Neuronal stem cell (in vitro differentiated cells): ENCODE results near the gene BMP8A.

Experiments used
- DNase-seq: peaks from one replicate; pipeline ENCODE4 v3.0.0-alpha.2; 2013; ENCODE audit warnings: low spot score
- H2AFZ ChIP-seq: one replicate; pipeline ENCODE4 v1.6.1; 2013; ENCODE audit warnings: mild to moderate bottlenecking, low read length, inconsistent platforms
- H2AK5ac ChIP-seq: 2 replicates; pipeline ENCODE4 v1.6.1; 2013; ENCODE audit warnings: low read depth, mild to moderate bottlenecking, inconsistent platforms, low read length, moderate library complexity, mixed read lengths
- H2BK120ac ChIP-seq: 2 replicates; pipeline ENCODE4 v1.6.1; 2013; ENCODE audit warnings: low read depth, mild to moderate bottlenecking, inconsistent platforms, low read length, moderate library complexity, mixed read lengths
- H2BK12ac ChIP-seq: one replicate; pipeline ENCODE4 v1.6.1; 2013; ENCODE audit warnings: low read length, inconsistent platforms
- H2BK15ac ChIP-seq: 2 replicates; pipeline ENCODE4 v1.6.1; 2013; ENCODE audit warnings: mild to moderate bottlenecking, low read length, inconsistent platforms, mixed read lengths
- H2BK5ac ChIP-seq: one replicate; pipeline ENCODE4 v1.6.1; 2013; ENCODE audit warnings: inconsistent platforms, mild to moderate bottlenecking, low read length, moderate library complexity
- H3K14ac ChIP-seq: one replicate; pipeline ENCODE4 v1.6.1; 2013; ENCODE audit warnings: low read length, inconsistent platforms
- H3K18ac ChIP-seq: 2 replicates; pipeline ENCODE4 v1.6.1; 2013; ENCODE audit warnings: low read length, inconsistent platforms
- H3K23ac ChIP-seq: 2 replicates; pipeline ENCODE4 v1.6.1; 2013; ENCODE audit warnings: low read depth, mild to moderate bottlenecking, mixed read lengths, low read length, inconsistent platforms; ENCODE audit not compliant: poor library complexity
- H3K27ac ChIP-seq: replicated peaks from 3 replicates; pipeline ENCODE4 v1.5.1; 2013; ENCODE audit warnings: low read length, inconsistent platforms
- H3K27me3 ChIP-seq, 3 experiments: 2 replicates each; pipeline ENCODE4 v1.6.1; 2013; ENCODE audit warnings: low read length in 3 of 3, mild to moderate bottlenecking in 2 of 3, inconsistent platforms in 1 of 3, low read depth in 1 of 3, mixed read lengths in 1 of 3, moderate library complexity in 1 of 3; ENCODE audit not compliant: control insufficient read depth in 3 of 3, insufficient read depth in 3 of 3
- H3K36me3 ChIP-seq, 2 donors: replicated peaks in 1 of 2; 2 replicates each; pipeline ENCODE4 v1.6.1; 2013; ENCODE audit warnings: low read length in 2 of 2; ENCODE audit not compliant: control insufficient read depth in 2 of 2, insufficient read depth in 2 of 2
- H3K4ac ChIP-seq: 2 replicates; pipeline ENCODE4 v1.6.1; 2013; ENCODE audit warnings: inconsistent platforms, mild to moderate bottlenecking, low read length, moderate library complexity
- H3K4me1 ChIP-seq, 2 donors: 1 replicate in 1 of 2; 2 replicates in 1 of 2; pipeline ENCODE4 v1.6.1; 2013; ENCODE audit warnings: low read length in 2 of 2, low read depth in 1 of 2; ENCODE audit not compliant: control insufficient read depth in 2 of 2, insufficient read depth in 1 of 2
- H3K4me2 ChIP-seq: one replicate; pipeline ENCODE4 v1.6.1; 2013; ENCODE audit warnings: mild to moderate bottlenecking, low read length, inconsistent platforms; ENCODE audit not compliant: insufficient read depth, poor library complexity, severe bottlenecking
- H3K4me3 ChIP-seq, 2 donors: 2 replicates each; pipeline ENCODE4 v1.5.1; 2013; ENCODE audit warnings: low read length in 2 of 2, mild to moderate bottlenecking in 2 of 2, inconsistent platforms in 1 of 2, moderate library complexity in 1 of 2
- H3K79me1 ChIP-seq: one replicate; pipeline ENCODE4 v1.6.1; 2013; ENCODE audit warnings: low read depth, mild to moderate bottlenecking, inconsistent platforms, low read length, moderate library complexity
- H3K9ac ChIP-seq: one replicate; pipeline ENCODE4 v1.6.1; 2013; ENCODE audit warnings: mild to moderate bottlenecking, low read depth, low read length, inconsistent platforms; ENCODE audit not compliant: poor library complexity
- H3K9me3 ChIP-seq, 2 donors: replicated peaks in 1 of 2; 2 replicates each; pipeline versions ENCODE3 to v1.6.1; 2013; ENCODE audit warnings: low read length in 2 of 2, mild to moderate bottlenecking in 2 of 2, inconsistent platforms in 1 of 2, low read depth in 1 of 2, mixed read lengths in 1 of 2, moderate library complexity in 1 of 2; ENCODE audit not compliant: control insufficient read depth in 2 of 2, insufficient read depth in 1 of 2
- H4K8ac ChIP-seq: one replicate; pipeline ENCODE4 v1.6.1; 2013; ENCODE audit warnings: low read depth, mild to moderate bottlenecking, inconsistent platforms, low read length, moderate library complexity
- H4K91ac ChIP-seq: one replicate; pipeline ENCODE4 v1.6.1; 2013; ENCODE audit warnings: low read length, low read depth, mild to moderate bottlenecking, inconsistent platforms; ENCODE audit not compliant: poor library complexity
- WGBS, 2 donors: extraction: QIAGEN DNeasy Blood & Tissue Kit; methylation state at CpG; one replicate each; pipeline ENCODE4 v1.1.7; 2013; ENCODE audit warnings: missing lambda C conversion rate in 2 of 2, mixed read lengths in 1 of 2; ENCODE audit not compliant: insufficient read length in 2 of 2, insufficient replicate concordance in 1 of 2; ENCODE audit errors: extremely low coverage in 2 of 2; 5-methylcytosine and 5-hydroxymethylcytosine counted together

The BMP8A gene

GRCh38 chr1:39481289-39481688, 10.1 kb upstream of the BMP8A start:
- Histone ChIP-seq H3K27ac (no peak overlapping the region), H3K23ac (no peak overlapping the region), H2BK120ac (no peak overlapping the region), H4K91ac (no peak overlapping the region), H2BK15ac (no peak overlapping the region), H2AFZ (no peak overlapping the region), H3K4me2 (no peak overlapping the region), H3K4me1 (peaks cover 0 to 4% of the 10 kb centered on the region in 2 donors), H2BK12ac (no peak overlapping the region), H3K4me3 (no peak overlapping the region), H2AK5ac (no peak overlapping the region), H3K9me3 (no peaks in the 10 kb centered on the region), H4K8ac (no peak overlapping the region), H3K27me3 (no peaks in the 10 kb centered on the region), H3K9ac (no peak overlapping the region), H3K14ac (no peak overlapping the region), H2BK5ac (no peak overlapping the region), H3K4ac (no peak overlapping the region), H3K18ac (no peak overlapping the region), H3K79me1 (no peaks in the 10 kb centered on the region), H3K36me3 (peaks cover 41 to 88% of the 10 kb centered on the region in 2 donors)
- no CpG with 5 or more reads among the region's 6 CpGs for WGBS, 2 donors
- no peak for DNase-seq

- Histone ChIP-seq H2BK120ac (no peak overlapping the region), H3K18ac (no peak overlapping the region), H3K23ac (no peak overlapping the region), H2AFZ (no peak overlapping the region), H3K79me1 (no peaks in the 10 kb centered on the region), H3K4me2 (no peak overlapping the region), H4K91ac (no peak overlapping the region), H3K4ac (no peak overlapping the region), H4K8ac (no peak overlapping the region), H2BK15ac (no peak overlapping the region), H2BK5ac (no peak overlapping the region), H3K27ac (no peak overlapping the region), H3K36me3 (peaks cover 41 to 93% of the 10 kb centered on the region in 2 donors), H3K9me3 (no peaks in the 10 kb centered on the region), H2BK12ac (no peak overlapping the region), H3K4me3 (no peak overlapping the region), H2AK5ac (no peak overlapping the region), H3K9ac (no peak overlapping the region), H3K4me1 (peaks cover 0 to 4% of the 10 kb centered on the region in 2 donors), H3K14ac (no peak overlapping the region), H3K27me3 (no peaks in the 10 kb centered on the region)
- no peak for DNase-seq
- WGBS, 2 donors = no CpG with 5 or more reads among the region's 1 CpG
These were observed 8.2 kb upstream of the BMP8A start for GRCh38 chr1:39483276-39483675.

- H2BK120ac ChIP-seq = no peak overlapping the region
These were observed 6.9 kb upstream of the BMP8A start for GRCh38 chr1:39484564-39484963.

GRCh38 chr1:39485046-39485803, 6.2 kb upstream of the BMP8A start:
- H2BK120ac ChIP-seq = no peak overlapping the region
- H2AK5ac ChIP-seq = no peak overlapping the region
- WGBS, 2 donors = no CpG with 5 or more reads among the region's 14 CpGs
- H3K9me3 ChIP-seq = no peaks in the 10 kb centered on the region
- H3K4me2 ChIP-seq = no peak overlapping the region
- no peak overlapping the region for H2BK5ac ChIP-seq
- H2AFZ ChIP-seq = no peak overlapping the region
- H3K14ac ChIP-seq = no peak overlapping the region
- no peak overlapping the region for H4K91ac ChIP-seq
- H3K27me3 ChIP-seq = peaks cover 0 to 9% (median under 1%) of the 10 kb centered on the region in 3 experiments
- H2BK12ac ChIP-seq = no peak overlapping the region
- H3K4ac ChIP-seq = no peak overlapping the region
- H3K18ac ChIP-seq = no peak overlapping the region
- no peak overlapping the region for H3K27ac ChIP-seq
- no peak overlapping the region for H3K9ac ChIP-seq
- DNase-seq = no peak
- H3K23ac ChIP-seq = no peak overlapping the region
- no peak overlapping the region for H2BK15ac ChIP-seq
- H4K8ac ChIP-seq = no peak overlapping the region
- peaks cover 0 to 4% of the 10 kb centered on the region in 2 donors for H3K4me1 ChIP-seq
- peaks cover 33 to 75% of the 10 kb centered on the region in 2 donors for H3K36me3 ChIP-seq
- H3K79me1 ChIP-seq = no peaks in the 10 kb centered on the region
- no peak overlapping the region for H3K4me3 ChIP-seq

More at GRCh38 chr1:39484564-39484963, 6.9 kb upstream of the BMP8A start:
- Histone ChIP-seq H3K23ac (no peak overlapping the region), H2BK15ac (no peak overlapping the region), H3K9ac (no peak overlapping the region), H2AK5ac (no peak overlapping the region), H3K4me2 (no peak overlapping the region), H3K4ac (no peak overlapping the region), H3K79me1 (no peaks in the 10 kb centered on the region), H3K27me3 (peaks cover 0 to 4% (median 0%) of the 10 kb centered on the region in 3 experiments), H3K4me1 (peaks cover 0 to 4% of the 10 kb centered on the region in 2 donors), H3K27ac (no peak overlapping the region), H4K8ac (no peak overlapping the region), H3K9me3 (no peaks in the 10 kb centered on the region), H3K4me3 (no peak overlapping the region), H3K14ac (no peak overlapping the region), H4K91ac (no peak overlapping the region), H3K36me3 (peaks cover 37 to 81% of the 10 kb centered on the region in 2 donors), H2BK12ac (no peak overlapping the region), H2AFZ (no peak overlapping the region), H2BK5ac (no peak overlapping the region), H3K18ac (no peak overlapping the region)
- WGBS, 2 donors = no CpG with 5 or more reads among the region's 7 CpGs
- no peak for DNase-seq
